CD14-positive monocyte (primary cell): Measurements from ENCODE around the gene OR6B1. TPM values are rescaled to one million over a fixed set of nuclear protein-coding genes. Genes with fewer than 3 reads are reported as not detected.
"Not testable (repeated sequence)": the region's sequence is repeated elsewhere in the genome, so short reads cannot be mapped to it uniquely, and the experiment has no call there.

ENCODE experiments used
- DNase-seq, 3 donors: peaks; one replicate each; pipeline ENCODE4 v3.0.0-alpha.2; 2011 to 2022
- H2AFZ ChIP-seq: 2 replicates; pipeline ENCODE4 v1.6.0; 2012; ENCODE audit warnings: mild to moderate bottlenecking, low read depth, low read length, inconsistent platforms; ENCODE audit not compliant: insufficient read depth, poor library complexity, severe bottlenecking
- H3K27ac ChIP-seq, 2 donors: 1 replicate in 1 of 2; 2 replicates in 1 of 2; pipeline ENCODE4 v1.5.1; 2012 to 2013; ENCODE audit warnings: low read length in 2 of 2, control low read depth in 1 of 2, inconsistent platforms in 1 of 2, low read depth in 1 of 2, mild to moderate bottlenecking in 1 of 2
- H3K27me3 ChIP-seq, 2 donors: one replicate each; pipeline versions ENCODE4 v1.6.0 to v1.6.1; 2011 to 2013; ENCODE audit warnings: low read length in 2 of 2; ENCODE audit not compliant: control insufficient read depth in 2 of 2, insufficient read depth in 2 of 2
- H3K36me3 ChIP-seq, 2 donors: replicated peaks in 1 of 2; 1 replicate in 1 of 2; 2 replicates in 1 of 2; pipeline versions ENCODE4 v1.5.1 to v1.6.1; 2012 to 2013; ENCODE audit warnings: low read length in 2 of 2, control low read depth in 1 of 2, inconsistent platforms in 1 of 2, mild to moderate bottlenecking in 1 of 2; ENCODE audit not compliant: insufficient read depth in 2 of 2, control insufficient read depth in 1 of 2
- H3K4me1 ChIP-seq, 2 donors: 1 replicate in 1 of 2; 2 replicates in 1 of 2; pipeline versions ENCODE4 v1.5.1 to v1.6.1; 2012 to 2013; ENCODE audit warnings: low read length in 2 of 2, control low read depth in 1 of 2, inconsistent platforms in 1 of 2, mild to moderate bottlenecking in 1 of 2, moderate library complexity in 1 of 2; ENCODE audit not compliant: insufficient read depth in 2 of 2, control insufficient read depth in 1 of 2
- H3K4me2 ChIP-seq: replicated peaks from 2 replicates; pipeline ENCODE3; 2012; ENCODE audit warnings: low read length, moderate library complexity, mild to moderate bottlenecking; ENCODE audit not compliant: poor library complexity, severe bottlenecking; ENCODE audit errors: extremely low read depth
- H3K4me3 ChIP-seq, 3 experiments: fragments of 200-600 bp in 1 of 3; sonication (generic) in 1 of 3; replicated peaks in 1 of 3; 1 replicate in 2 of 3; 2 replicates in 1 of 3; pipeline ENCODE4 v1.5.1; 2011 to 2013; ENCODE audit warnings: low read length in 3 of 3, mild to moderate bottlenecking in 3 of 3, control low read depth in 2 of 3, low read depth in 2 of 3, inconsistent platforms in 1 of 3, moderate library complexity in 1 of 3
- H3K79me2 ChIP-seq: 2 replicates; pipeline ENCODE4 v1.6.0; 2012; ENCODE audit warnings: mild to moderate bottlenecking, control low read depth, inconsistent platforms, low read length, moderate library complexity; ENCODE audit not compliant: insufficient read depth
- H3K9ac ChIP-seq: 2 replicates; pipeline ENCODE4 v1.6.0; 2017; ENCODE audit warnings: low read length, mild to moderate bottlenecking; ENCODE audit not compliant: insufficient read depth, poor library complexity, severe bottlenecking
- H3K9me3 ChIP-seq, 2 donors: replicated peaks in 1 of 2; 1 replicate in 1 of 2; 2 replicates in 1 of 2; pipeline versions ENCODE4 v1.5.1 to v1.6.1; 2012 to 2013; ENCODE audit warnings: low read length in 2 of 2, control low read depth in 1 of 2; ENCODE audit not compliant: control insufficient read depth in 1 of 2, insufficient read depth in 1 of 2
- H4K20me1 ChIP-seq: 2 replicates; pipeline ENCODE4 v1.6.0; 2012; ENCODE audit warnings: mild to moderate bottlenecking, low read length, control low read depth, moderate library complexity; ENCODE audit not compliant: insufficient read depth
- H3K27ac Mint-ChIP-seq, 7 donors: one replicate each; pipeline ENCODE4 v1.8.0; 2020; ENCODE audit warnings: mild to moderate bottlenecking in 7 of 7, mixed read lengths in 7 of 7, moderate library complexity in 6 of 7, inconsistent platforms in 2 of 7
- H3K27me3 Mint-ChIP-seq, 3 donors: one replicate each; pipeline ENCODE4 v1.8.0; 2021 to 2022; ENCODE audit warnings: low read depth in 3 of 3, mild to moderate bottlenecking in 3 of 3, mixed read lengths in 3 of 3, moderate library complexity in 3 of 3, inconsistent platforms in 1 of 3
- H3K36me3 Mint-ChIP-seq, 2 donors: one replicate each; pipeline ENCODE4 v1.8.0; 2020; ENCODE audit warnings: mixed read lengths in 2 of 2, inconsistent platforms in 1 of 2, mild to moderate bottlenecking in 1 of 2
- H3K4me1 Mint-ChIP-seq: one replicate; pipeline ENCODE4 v1.8.0; 2020; ENCODE audit warnings: mild to moderate bottlenecking, mixed read lengths
- H3K4me3 Mint-ChIP-seq, 2 donors: one replicate each; pipeline ENCODE4 v1.8.0; 2020; ENCODE audit warnings: mild to moderate bottlenecking in 2 of 2, mixed read lengths in 2 of 2, moderate library complexity in 1 of 2
- H3K9me3 Mint-ChIP-seq, 7 donors: one replicate each; pipeline ENCODE4 v1.8.0; 2020 to 2022; ENCODE audit warnings: mixed read lengths in 7 of 7, mild to moderate bottlenecking in 6 of 7, moderate library complexity in 6 of 7, inconsistent platforms in 2 of 7
- WGBS: methylation state at CpG from one replicate; pipeline ENCODE4 v1.1.5; 2013; ENCODE audit warnings: missing lambda C conversion rate; ENCODE audit not compliant: insufficient coverage; 5-methylcytosine and 5-hydroxymethylcytosine counted together
- intact Hi-C, 2 donors: fragments of 100-400 bp; cut with micrococcal nuclease; formaldehyde crosslinking; loops; one replicate each; pipeline versions ENCODE4 v1.15.0 to v1.15.1; 2023
- polyA plus RNA-seq, 3 donors: library from polyadenylated mRNA; depleted of rRNA in 1 of 3; unstranded in 2 of 3; stranded (reverse) in 1 of 3; fragments of 300-500 nt in 2 of 3; fragments of >200 nt in 1 of 3; fragmentation: Illumina TruSeq in 2 of 3; gene quantifications; 1 replicate in 2 of 3; 2 replicates in 1 of 3; pipeline ENCODE4 v1.2.3, GENCODE V29; 2012 to 2021
- TF ChIP-seq, protein P1 (sequence below): fragments of 200-600 bp; IDR thresholded peaks from one replicate; pipeline ENCODE4 v1.8.0; 2022; ENCODE audit warnings: antibody characterized with exemption, mild to moderate bottlenecking

Gene OR6B1
- polyA plus RNA-seq, 3 donors = not detected

DNA sequence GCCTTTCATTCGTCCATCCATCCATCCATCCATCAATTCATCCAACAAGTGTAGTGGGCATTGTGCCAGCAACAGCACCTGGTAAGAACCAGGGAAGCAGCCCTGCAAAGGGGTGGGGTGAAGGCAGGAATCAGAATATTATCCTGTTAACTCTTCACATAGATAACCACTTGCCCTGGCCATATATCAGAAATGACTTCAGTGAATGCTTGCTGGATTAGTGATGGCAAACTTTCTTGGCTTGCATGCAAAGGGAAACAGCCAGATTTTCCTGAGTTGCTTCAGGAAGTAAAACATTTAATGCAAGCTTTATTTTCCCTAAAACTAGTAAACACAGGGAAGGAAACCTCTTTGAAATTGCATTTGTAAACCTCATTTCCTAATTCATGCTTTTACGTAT is 49.4 kb downstream of the OR6B1 start:
- WGBS = no CpG with 5 or more reads among the region's 2 CpGs
- H3K9me3 ChIP-seq = no peaks in the 10 kb centered on the region
- H3K4me3 Mint-ChIP-seq = no peak overlapping the region
- no peaks in the 10 kb centered on the region for H3K4me1 Mint-ChIP-seq
- intact Hi-C loops = no loop called here
- TF ChIP-seq, protein P1, sequence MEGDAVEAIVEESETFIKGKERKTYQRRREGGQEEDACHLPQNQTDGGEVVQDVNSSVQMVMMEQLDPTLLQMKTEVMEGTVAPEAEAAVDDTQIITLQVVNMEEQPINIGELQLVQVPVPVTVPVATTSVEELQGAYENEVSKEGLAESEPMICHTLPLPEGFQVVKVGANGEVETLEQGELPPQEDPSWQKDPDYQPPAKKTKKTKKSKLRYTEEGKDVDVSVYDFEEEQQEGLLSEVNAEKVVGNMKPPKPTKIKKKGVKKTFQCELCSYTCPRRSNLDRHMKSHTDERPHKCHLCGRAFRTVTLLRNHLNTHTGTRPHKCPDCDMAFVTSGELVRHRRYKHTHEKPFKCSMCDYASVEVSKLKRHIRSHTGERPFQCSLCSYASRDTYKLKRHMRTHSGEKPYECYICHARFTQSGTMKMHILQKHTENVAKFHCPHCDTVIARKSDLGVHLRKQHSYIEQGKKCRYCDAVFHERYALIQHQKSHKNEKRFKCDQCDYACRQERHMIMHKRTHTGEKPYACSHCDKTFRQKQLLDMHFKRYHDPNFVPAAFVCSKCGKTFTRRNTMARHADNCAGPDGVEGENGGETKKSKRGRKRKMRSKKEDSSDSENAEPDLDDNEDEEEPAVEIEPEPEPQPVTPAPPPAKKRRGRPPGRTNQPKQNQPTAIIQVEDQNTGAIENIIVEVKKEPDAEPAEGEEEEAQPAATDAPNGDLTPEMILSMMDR = no peak
- H3K79me2 ChIP-seq = no peaks in the 10 kb centered on the region
- H3K36me3 Mint-ChIP-seq = no peaks in the 10 kb centered on the region
- H3K4me2 ChIP-seq = no peak overlapping the region
- no peak overlapping the region for H3K9ac ChIP-seq
- DNase-seq = no peak
- no peak overlapping the region for H3K4me3 ChIP-seq
- H3K4me1 ChIP-seq = no peaks in the 10 kb centered on the region
- no peak overlapping the region for H3K27ac ChIP-seq
- H3K9me3 Mint-ChIP-seq = peaks cover 0 to 5% (median 1%) of the 10 kb centered on the region in 7 donors
- H3K27me3 ChIP-seq = no peaks in the 10 kb centered on the region
- H3K27me3 Mint-ChIP-seq = peaks cover 0 to 3% (median 3%) of the 10 kb centered on the region in 3 donors
- H3K27ac Mint-ChIP-seq = no peak overlapping the region
- no peaks in the 10 kb centered on the region for H4K20me1 ChIP-seq
- no peaks in the 10 kb centered on the region for H3K36me3 ChIP-seq
- H2AFZ ChIP-seq = no peak overlapping the region

DNA sequence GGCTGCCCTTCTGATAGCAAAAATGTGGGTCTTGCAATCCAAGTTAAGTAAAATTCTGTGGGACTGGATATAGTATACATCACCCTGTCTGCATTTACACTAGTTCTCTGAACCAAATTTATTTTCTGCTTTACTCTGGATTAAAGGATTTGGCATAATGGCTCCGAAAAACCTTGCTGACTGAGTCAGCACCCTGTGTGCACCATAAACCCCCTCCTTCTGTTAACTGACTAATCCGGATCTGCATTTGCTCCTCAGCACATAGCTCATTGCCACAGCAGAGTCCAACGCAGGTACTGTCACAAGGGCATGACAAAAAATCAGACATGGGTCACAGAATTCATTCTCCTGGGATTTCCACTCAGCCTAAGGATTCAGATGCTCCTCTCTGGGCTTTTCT is 50.0 kb downstream of the OR6B1 start:
- TF ChIP-seq, protein P1 = no peak
- no peaks in the 10 kb centered on the region for H3K27me3 ChIP-seq
- Mint-ChIP-seq H3K4me1 (no peaks in the 10 kb centered on the region), H3K9me3 (peaks cover 0 to 5% (median 1%) of the 10 kb centered on the region in 7 donors), H3K4me3 (no peak overlapping the region), H3K36me3 (no peaks in the 10 kb centered on the region), H3K27ac (no peak overlapping the region), H3K27me3 (peaks cover 0 to 3% (median 3%) of the 10 kb centered on the region in 3 donors)
- H3K4me2 ChIP-seq = no peak overlapping the region
- H3K4me1 ChIP-seq = no peaks in the 10 kb centered on the region
- H3K9ac ChIP-seq = no peak overlapping the region
- no peak overlapping the region for H3K4me3 ChIP-seq
- DNase-seq = no peak
- no peaks in the 10 kb centered on the region for H3K79me2 ChIP-seq
- no peaks in the 10 kb centered on the region for H4K20me1 ChIP-seq
- H3K36me3 ChIP-seq = no peaks in the 10 kb centered on the region
- H3K9me3 ChIP-seq = no peaks in the 10 kb centered on the region
- 97% methylated on average over 3 of the region's 3 CpGs for WGBS
- intact Hi-C loops = no loop called here
- no peak overlapping the region for H2AFZ ChIP-seq
- no peak overlapping the region for H3K27ac ChIP-seq

DNA sequence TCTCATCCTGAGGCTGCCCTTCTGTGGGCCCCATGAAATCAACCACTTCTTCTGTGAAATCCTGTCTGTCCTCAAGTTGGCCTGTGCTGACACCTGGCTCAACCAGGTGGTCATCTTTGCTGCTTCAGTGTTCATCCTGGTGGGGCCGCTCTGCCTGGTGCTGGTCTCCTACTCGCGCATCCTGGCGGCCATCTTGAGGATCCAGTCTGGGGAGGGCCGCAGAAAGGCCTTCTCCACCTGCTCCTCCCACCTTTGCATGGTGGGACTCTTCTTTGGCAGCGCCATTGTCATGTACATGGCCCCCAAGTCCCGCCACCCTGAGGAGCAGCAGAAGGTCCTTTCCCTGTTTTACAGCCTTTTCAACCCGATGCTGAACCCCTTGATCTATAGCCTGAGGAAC is 50.8 kb downstream of the OR6B1 start:
- H2AFZ ChIP-seq, H3K36me3 ChIP-seq, H3K79me2 ChIP-seq, H3K4me3 Mint-ChIP-seq, H3K27me3 Mint-ChIP-seq, H3K27ac ChIP-seq, H3K27me3 ChIP-seq, H3K9ac ChIP-seq, H3K4me1 Mint-ChIP-seq, H3K4me3 ChIP-seq, DNase-seq, H3K9me3 Mint-ChIP-seq, H4K20me1 ChIP-seq, H3K9me3 ChIP-seq, H3K4me2 ChIP-seq, H3K36me3 Mint-ChIP-seq, H3K4me1 ChIP-seq, intact Hi-C loops: not testable (repeated sequence)
- WGBS = 92% methylated on average over 7 of the region's 8 CpGs
- H3K27ac Mint-ChIP-seq = peak overlapping the region in 1 of 7 donors; percentile 30
